ENCODE measurements around the gene KAT6B. TPM values are rescaled to one million over a fixed set of nuclear protein-coding genes. Genes with fewer than 3 reads are reported as not detected.
A peak's percentile ranks its signal among the peaks of the same experiment; 100 is the strongest.

KAT6B gene
- total RNA-seq, 1 donor from 2014 or later, result 41.0 TPM

- intact Hi-C loops (cut with micrococcal nuclease), result no loop called here
- no peak for TF ChIP-seq CTCF (IDR thresholded peaks at IDR 0.05; ENCODE audit: borderline replicate concordance)
- Histone ChIP-seq H3K4me1 (peaks cover 62% of the 10 kb centered on the region), H3K9me3 (replicated peaks) (no peaks in the 10 kb centered on the region), H3K27ac (replicated peaks) (peak overlapping the region; percentile 96), H3K4me3 (peak overlapping the region; percentile 96), H3K36me3 (no peaks in the 10 kb centered on the region), H3K27me3 (ENCODE audit: low read depth) (no peaks in the 10 kb centered on the region)
- DNase-seq, result peak; percentile 36
Observed at GRCh38 chr10:74824900-74825370, 1.5 kb upstream of the KAT6B start.

- Histone ChIP-seq H3K27ac (replicated peaks) (peak overlapping the region; percentile 96), H3K4me1 (peaks cover 62% of the 10 kb centered on the region)
Observed at GRCh38 chr10:74825371-74826141, 844 bp upstream of the KAT6B start.

GRCh38 chr10:74827045-74827441 is 643 bp downstream of the KAT6B start:
- Histone ChIP-seq H3K36me3 (no peaks in the 10 kb centered on the region), H3K27ac (replicated peaks) (peak overlapping the region; percentile 96), H3K9me3 (replicated peaks) (no peaks in the 10 kb centered on the region), H3K4me1 (peaks cover 67% of the 10 kb centered on the region), H3K27me3 (ENCODE audit: low read depth) (no peaks in the 10 kb centered on the region), H3K4me3 (peak overlapping the region; percentile 96)
- no peak for DNase-seq
- TF ChIP-seq CTCF (IDR thresholded peaks at IDR 0.05; ENCODE audit: borderline replicate concordance), result no peak
- intact Hi-C loops (cut with micrococcal nuclease), result no loop called here

More at GRCh38 chr10:74825371-74826141, 844 bp upstream of the KAT6B start:
- Histone ChIP-seq H3K4me3 (peak overlapping the region; percentile 96), H3K27me3 (ENCODE audit: low read depth) (no peaks in the 10 kb centered on the region), H3K9me3 (replicated peaks) (no peaks in the 10 kb centered on the region), H3K36me3 (no peaks in the 10 kb centered on the region)
- TF ChIP-seq CTCF (IDR thresholded peaks at IDR 0.05; ENCODE audit: borderline replicate concordance), result no peak
- intact Hi-C loops (cut with micrococcal nuclease), result no loop called here
- DNase-seq, result peak; percentile 66

- H3K4me1 ChIP-seq, result peaks cover 67% of the 10 kb centered on the region
- peak overlapping the region; percentile 96 for H3K27ac ChIP-seq (replicated peaks)
- no peaks in the 10 kb centered on the region for H3K27me3 ChIP-seq (ENCODE audit: low read depth)
- H3K9me3 ChIP-seq (replicated peaks), result no peaks in the 10 kb centered on the region
- no peak for TF ChIP-seq CTCF (IDR thresholded peaks at IDR 0.05; ENCODE audit: borderline replicate concordance)
- DNase-seq, result no peak
- intact Hi-C loops (cut with micrococcal nuclease), result no loop called here
- H3K36me3 ChIP-seq, result no peaks in the 10 kb centered on the region
- peak overlapping the region; percentile 96 for H3K4me3 ChIP-seq
Observed at GRCh38 chr10:74827694-74828093, 1.3 kb downstream of the KAT6B start.

GRCh38 chr10:74828946-74829345 is 2.5 kb downstream of the KAT6B start:
- Histone ChIP-seq H3K9me3 (replicated peaks) (no peaks in the 10 kb centered on the region), H3K4me3 (no peak overlapping the region), H3K36me3 (no peaks in the 10 kb centered on the region), H3K27me3 (ENCODE audit: low read depth) (no peaks in the 10 kb centered on the region), H3K27ac (replicated peaks) (peak overlapping the region; percentile 24), H3K4me1 (peaks cover 68% of the 10 kb centered on the region)
- intact Hi-C loops (cut with micrococcal nuclease), result no loop called here
- no peak for TF ChIP-seq CTCF (IDR thresholded peaks at IDR 0.05; ENCODE audit: borderline replicate concordance)
- no peak for DNase-seq
